SK-N-SH (cell line): ENCODE results near the gene GTF2B. TPM values are rescaled to one million over a fixed set of nuclear protein-coding genes. Genes with fewer than 3 reads are reported as not detected.
"Not testable (repeated sequence)": the region's sequence is repeated elsewhere in the genome, so short reads cannot be mapped to it uniquely, and the experiment has no call there.

Source experiments
- CTCF ChIA-PET: fragments of 300-600, 350-600 bp; formaldehyde crosslinking; extraction: SDS; loops from one replicate; lab custom pipeline; 2021; lab: Yijun Ruan, JAX
- POLR2A ChIA-PET: fragments of 350-600 bp; sonication (Branson Sonifier 250); formaldehyde crosslinking; extraction: SDS; loops from one replicate; lab custom pipeline; 2020; ENCODE audit warnings: antibody characterized with exemption, inconsistent platforms; lab: Yijun Ruan, JAX
- DNase-seq: peaks from one replicate; pipeline ENCODE4 v3.0.0; 2012
- H2AFZ ChIP-seq: fragments of 200-600 bp; sonication (generic); 2 replicates; pipeline ENCODE4 v1.8.1; 2016; ENCODE audit warnings: antibody characterized with exemption, mild to moderate bottlenecking, low read depth
- H3F3A ChIP-seq: fragments of 200-600 bp; sonication (generic); replicated peaks from 2 replicates; pipeline ENCODE3; 2016; ENCODE audit warnings: antibody characterized with exemption, mild to moderate bottlenecking; ENCODE audit not compliant: insufficient read depth
- H3K27ac ChIP-seq, 2 experiments: fragments of 200-500 bp in 1 of 2; fragments of 200-600 bp in 1 of 2; sonication (Bioruptor generic) in 1 of 2; sonication (generic), shearing (Covaris generic) in 1 of 2; 2 replicates each; pipeline versions ENCODE4 v1.5.1 to v1.6.1; 2014 to 2016; ENCODE audit warnings: low read depth in 2 of 2, inconsistent platforms in 1 of 2, low read length in 1 of 2, mild to moderate bottlenecking in 1 of 2, mixed read lengths in 1 of 2
- H3K27me3 ChIP-seq: fragments of 200-600 bp; sonication (generic), shearing (Covaris generic); 2 replicates; pipeline ENCODE4 v1.6.1; 2016; ENCODE audit warnings: mixed run types; ENCODE audit not compliant: insufficient read depth
- H3K36me3 ChIP-seq, 2 experiments: fragments of 200-500 bp in 1 of 2; fragments of 200-600 bp in 1 of 2; sonication (Bioruptor generic) in 1 of 2; sonication (generic) in 1 of 2; replicated peaks in 1 of 2; 2 replicates each; pipeline versions ENCODE3 to v1.5.1; 2014 to 2016; ENCODE audit warnings: low read length in 1 of 2, mild to moderate bottlenecking in 1 of 2; ENCODE audit not compliant: insufficient read depth in 2 of 2, control insufficient read depth in 1 of 2
- H3K4me1 ChIP-seq, 2 experiments: fragments of 200-500 bp in 1 of 2; fragments of 200-600 bp in 1 of 2; sonication (Bioruptor generic) in 1 of 2; sonication (generic), shearing (Covaris generic) in 1 of 2; 2 replicates each; pipeline versions ENCODE4 v1.5.1 to v1.6.1; 2014 to 2016; ENCODE audit warnings: low read depth in 1 of 2, low read length in 1 of 2, mixed run types in 1 of 2; ENCODE audit not compliant: insufficient read depth in 2 of 2, control insufficient read depth in 1 of 2
- H3K4me2 ChIP-seq: fragments of 200-600 bp; sonication (generic), shearing (Covaris generic); 2 replicates; pipeline ENCODE4 v1.6.1; 2017; ENCODE audit warnings: mixed run types
- H3K4me3 ChIP-seq, 2 experiments: fragments of 200-500 bp in 1 of 2; fragments of 200-600 bp in 1 of 2; sonication (Bioruptor generic) in 1 of 2; sonication (generic), shearing (Covaris generic) in 1 of 2; 2 replicates each; pipeline versions ENCODE4 v1.5.1 to v1.8.1; 2014 to 2016; ENCODE audit warnings: low read depth in 2 of 2, inconsistent platforms in 1 of 2, low read length in 1 of 2, mild to moderate bottlenecking in 1 of 2, mixed read lengths in 1 of 2, moderate library complexity in 1 of 2
- H3K79me2 ChIP-seq: fragments of 200-600 bp; sonication (generic); 2 replicates; pipeline ENCODE4 v1.8.1; 2017; ENCODE audit warnings: mild to moderate bottlenecking; ENCODE audit not compliant: insufficient read depth
- H3K9ac ChIP-seq: fragments of 200-600 bp; sonication (generic); 2 replicates; pipeline ENCODE4 v1.6.1; 2017; ENCODE audit warnings: mixed run types
- H3K9me2 ChIP-seq: fragments of 200-600 bp; sonication (generic); 2 replicates; pipeline ENCODE4 v1.6.1; 2017; ENCODE audit warnings: mixed run types
- H3K9me3 ChIP-seq: fragments of 200-600 bp; sonication (generic); 2 replicates; pipeline ENCODE4 v1.6.1; 2017; ENCODE audit warnings: mixed run types, mild to moderate bottlenecking, moderate library complexity
- H4K20me1 ChIP-seq: fragments of 200-600 bp; sonication (generic); 2 replicates; pipeline ENCODE4 v1.6.1; 2017; ENCODE audit warnings: mild to moderate bottlenecking, mixed run types; ENCODE audit not compliant: insufficient read depth
- CHD2 ChIP-seq: fragments of 150-350 bp; IDR thresholded peaks from 2 replicates; pipeline ENCODE4 v1.6.1; 2018; ENCODE audit warnings: low read length; ENCODE audit not compliant: partially characterized antibody
- FOXM1 ChIP-seq: IDR thresholded peaks from 2 replicates; pipeline ENCODE4 v1.4.0; 2012; ENCODE audit warnings: low read depth, mild to moderate bottlenecking
- GABPA ChIP-seq: IDR thresholded peaks from 2 replicates; pipeline ENCODE4 v1.4.0; 2012; ENCODE audit warnings: low read depth, mild to moderate bottlenecking
- JUND ChIP-seq: IDR thresholded peaks from 2 replicates; pipeline ENCODE4 v1.4.0; 2012
- MEF2A ChIP-seq: IDR thresholded peaks from 2 replicates; pipeline ENCODE4 v1.4.0; 2012; ENCODE audit warnings: low read depth, borderline replicate concordance
- MXI1 ChIP-seq: IDR thresholded peaks from 2 replicates; pipeline ENCODE4 v1.6.1; 2012; ENCODE audit warnings: mild to moderate bottlenecking, low read depth, low read length, improper control_type of control experiment
- NRF1 ChIP-seq: IDR thresholded peaks from 2 replicates; pipeline ENCODE4 v1.6.1; 2012; ENCODE audit warnings: low read depth, mild to moderate bottlenecking, low read length
- SMC3 ChIP-seq: IDR thresholded peaks from 2 replicates; pipeline ENCODE4 v1.6.1; 2012; ENCODE audit warnings: low read depth, low read length, improper control_type of control experiment
- WGBS: methylation state at CpG from one replicate; pipeline ENCODE4 v1.1.6; 2017; ENCODE audit warnings: low lambda C conversion rate; 5-methylcytosine and 5-hydroxymethylcytosine counted together
- polyA plus RNA-seq, 3 experiments: library from polyadenylated mRNA; depleted of rRNA; stranded (reverse); fragments of >200 nt; gene quantifications; 2 replicates each; pipeline ENCODE4 v1.2.3, GENCODE V29; 2012
- TF ChIP-seq, protein P1 (sequence below): IDR thresholded peaks from 2 replicates; pipeline ENCODE4 v1.4.0; 2012; ENCODE audit warnings: low read depth, borderline replicate concordance
- TF ChIP-seq, protein P2 (sequence below): fragments of 200-600 bp; sonication (generic); IDR thresholded peaks from 2 replicates; pipeline ENCODE4 v1.6.1; 2017; ENCODE audit warnings: antibody characterized with exemption, mild to moderate bottlenecking, moderate library complexity
- TF ChIP-seq, protein P3 (sequence below): IDR thresholded peaks from 2 replicates; pipeline ENCODE4 v1.4.0; 2012; ENCODE audit warnings: low read depth
- TF ChIP-seq, protein P4 (sequence below): IDR thresholded peaks from 2 replicates; pipeline ENCODE4 v1.4.0; 2012; ENCODE audit warnings: low read depth, borderline replicate concordance

Gene GTF2B
- polyA plus RNA-seq, 1 of the 3 experiments (the other 2 are of a cell fraction), result 26.0 TPM

DNA sequence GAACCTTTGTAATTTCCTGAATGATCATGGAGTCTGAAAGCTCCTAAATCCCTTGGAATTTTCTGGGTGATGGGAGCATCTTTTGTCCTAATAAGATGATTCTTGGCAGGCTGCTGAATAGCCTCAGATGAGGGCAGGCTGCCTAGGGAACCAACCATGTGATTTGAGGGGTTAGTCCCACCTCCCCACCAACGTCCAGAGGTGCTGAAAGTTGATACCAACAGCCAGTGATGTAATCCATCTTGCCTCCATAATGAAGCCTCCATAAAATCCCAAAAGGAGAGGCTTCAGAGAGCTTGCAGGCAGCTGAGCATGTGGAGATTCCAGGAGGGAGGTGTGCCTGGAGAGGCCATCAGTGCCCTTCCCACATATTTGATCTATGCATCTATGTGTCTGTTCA lies 43.7 kb downstream of the GTF2B start:
- Histone ChIP-seq H3K4me3 (no peak overlapping the region), H2AFZ (no peak overlapping the region), H3K9me2 (no peaks in the 10 kb centered on the region), H3F3A (peaks cover 3% of the 10 kb centered on the region), H3K36me3 (peaks cover 5 to 9% of the 10 kb centered on the region in 2 experiments), H3K27ac (no peak overlapping the region), H3K9me3 (no peaks in the 10 kb centered on the region), H4K20me1 (no peaks in the 10 kb centered on the region), H3K4me1 (no peaks in the 10 kb centered on the region), H3K9ac (no peak overlapping the region), H3K4me2 (no peak overlapping the region), H3K27me3 (no peaks in the 10 kb centered on the region), H3K79me2 (no peaks in the 10 kb centered on the region)
- ChIA-PET POLR2A (no interaction called here), CTCF (interaction anchor here (1.4 to 2.9 kb wide), 2 partner anchors 19 to 30 kb away, joined by 3 to 13 read pairs; no protein-coding TSS in a partner anchor)
- no peak for DNase-seq
- no peak for TF ChIP-seq NRF1
- WGBS, result 0% methylated on average over 1 of the region's 1 CpG

DNA sequence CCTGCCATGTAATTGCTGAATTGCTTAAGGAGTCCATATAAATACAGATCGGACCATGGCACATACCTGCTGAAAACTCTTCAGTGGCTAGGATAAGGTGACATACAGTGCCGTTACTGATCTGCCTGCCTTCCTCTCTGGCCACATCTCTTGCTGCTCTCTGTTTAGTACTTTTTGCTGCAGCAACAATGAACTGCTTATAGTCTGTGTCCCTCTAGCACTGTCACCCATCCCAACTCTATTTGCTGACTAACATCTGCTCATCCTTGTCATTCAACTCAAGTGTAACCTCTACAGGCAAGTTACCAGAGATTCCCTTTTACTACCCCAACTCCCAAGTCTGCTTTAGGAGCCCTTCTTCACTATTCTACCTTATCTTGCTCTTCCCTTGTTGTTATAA lies 65.6 kb downstream of the GTF2B start:
- POLR2A ChIA-PET, result no interaction called here
- 87% methylated on average over 2 of the region's 2 CpGs for WGBS
- CTCF ChIA-PET, result interaction anchor here (0.6 kb wide), 1 partner anchor 170 kb away, joined by 3 read pairs; no protein-coding TSS in a partner anchor

DNA sequence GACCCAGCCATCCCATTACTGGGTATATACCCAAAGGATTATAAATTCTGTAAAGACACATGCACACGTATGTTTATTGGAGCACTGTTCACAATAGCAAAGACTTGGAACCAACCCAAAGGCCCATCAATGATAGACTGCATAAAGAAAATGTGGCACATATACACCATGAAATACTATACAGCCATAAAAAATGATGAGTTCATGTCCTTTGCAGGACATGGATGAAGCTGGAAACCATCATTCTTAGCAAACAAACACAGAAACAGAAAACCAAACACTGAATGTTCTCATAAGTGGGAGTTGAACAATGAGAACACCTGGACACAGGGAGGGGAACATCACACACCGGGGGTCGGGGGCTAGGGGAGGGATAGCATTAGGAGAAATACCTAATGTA lies 71.7 kb downstream of the GTF2B start:
- H3K4me3 ChIP-seq, H3K4me1 ChIP-seq, POLR2A ChIA-PET, H4K20me1 ChIP-seq, H3K27me3 ChIP-seq, H3K9me3 ChIP-seq, DNase-seq, H3K27ac ChIP-seq, H3F3A ChIP-seq, H2AFZ ChIP-seq, H3K4me2 ChIP-seq, H3K79me2 ChIP-seq, CTCF ChIA-PET, H3K9me2 ChIP-seq, H3K9ac ChIP-seq: not testable (repeated sequence)
- WGBS, result 100% methylated on average over 3 of the region's 3 CpGs
- H3K36me3 ChIP-seq, result peaks cover 15 to 44% of the 10 kb centered on the region in 2 experiments

More for the DNA sequence above, 65.6 kb downstream of the GTF2B start:
- Histone ChIP-seq H3K27ac (no peak overlapping the region), H3K9me2 (no peaks in the 10 kb centered on the region; the same call in 1 of the 2 replicates), H2AFZ (no peak overlapping the region), H3K27me3 (no peaks in the 10 kb centered on the region), H3K9me3 (no peaks in the 10 kb centered on the region), H3F3A (no peaks in the 10 kb centered on the region), H3K36me3 (peaks cover 31 to 44% of the 10 kb centered on the region in 2 experiments), H3K79me2 (no peaks in the 10 kb centered on the region), H3K4me1 (no peaks in the 10 kb centered on the region; a peak in 1 of 4 replicates), H3K4me3 (no peak overlapping the region), H4K20me1 (no peaks in the 10 kb centered on the region), H3K4me2 (no peak overlapping the region), H3K9ac (no peak overlapping the region)
- TF ChIP-seq SMC3 (no peak), MXI1 (no peak), JUND (no peak), NRF1 (no peak), GABPA (no peak), CHD2 (no peak), FOXM1 (no peak), MEF2A (no peak)
- TF ChIP-seq, protein P1, sequence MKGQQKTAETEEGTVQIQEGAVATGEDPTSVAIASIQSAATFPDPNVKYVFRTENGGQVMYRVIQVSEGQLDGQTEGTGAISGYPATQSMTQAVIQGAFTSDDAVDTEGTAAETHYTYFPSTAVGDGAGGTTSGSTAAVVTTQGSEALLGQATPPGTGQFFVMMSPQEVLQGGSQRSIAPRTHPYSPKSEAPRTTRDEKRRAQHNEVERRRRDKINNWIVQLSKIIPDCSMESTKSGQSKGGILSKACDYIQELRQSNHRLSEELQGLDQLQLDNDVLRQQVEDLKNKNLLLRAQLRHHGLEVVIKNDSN, result no peak
- TF ChIP-seq, protein P2, sequence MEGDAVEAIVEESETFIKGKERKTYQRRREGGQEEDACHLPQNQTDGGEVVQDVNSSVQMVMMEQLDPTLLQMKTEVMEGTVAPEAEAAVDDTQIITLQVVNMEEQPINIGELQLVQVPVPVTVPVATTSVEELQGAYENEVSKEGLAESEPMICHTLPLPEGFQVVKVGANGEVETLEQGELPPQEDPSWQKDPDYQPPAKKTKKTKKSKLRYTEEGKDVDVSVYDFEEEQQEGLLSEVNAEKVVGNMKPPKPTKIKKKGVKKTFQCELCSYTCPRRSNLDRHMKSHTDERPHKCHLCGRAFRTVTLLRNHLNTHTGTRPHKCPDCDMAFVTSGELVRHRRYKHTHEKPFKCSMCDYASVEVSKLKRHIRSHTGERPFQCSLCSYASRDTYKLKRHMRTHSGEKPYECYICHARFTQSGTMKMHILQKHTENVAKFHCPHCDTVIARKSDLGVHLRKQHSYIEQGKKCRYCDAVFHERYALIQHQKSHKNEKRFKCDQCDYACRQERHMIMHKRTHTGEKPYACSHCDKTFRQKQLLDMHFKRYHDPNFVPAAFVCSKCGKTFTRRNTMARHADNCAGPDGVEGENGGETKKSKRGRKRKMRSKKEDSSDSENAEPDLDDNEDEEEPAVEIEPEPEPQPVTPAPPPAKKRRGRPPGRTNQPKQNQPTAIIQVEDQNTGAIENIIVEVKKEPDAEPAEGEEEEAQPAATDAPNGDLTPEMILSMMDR, result no peak
- TF ChIP-seq, protein P3, sequence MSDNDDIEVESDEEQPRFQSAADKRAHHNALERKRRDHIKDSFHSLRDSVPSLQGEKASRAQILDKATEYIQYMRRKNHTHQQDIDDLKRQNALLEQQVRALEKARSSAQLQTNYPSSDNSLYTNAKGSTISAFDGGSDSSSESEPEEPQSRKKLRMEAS, result no peak
- TF ChIP-seq, protein P4, sequence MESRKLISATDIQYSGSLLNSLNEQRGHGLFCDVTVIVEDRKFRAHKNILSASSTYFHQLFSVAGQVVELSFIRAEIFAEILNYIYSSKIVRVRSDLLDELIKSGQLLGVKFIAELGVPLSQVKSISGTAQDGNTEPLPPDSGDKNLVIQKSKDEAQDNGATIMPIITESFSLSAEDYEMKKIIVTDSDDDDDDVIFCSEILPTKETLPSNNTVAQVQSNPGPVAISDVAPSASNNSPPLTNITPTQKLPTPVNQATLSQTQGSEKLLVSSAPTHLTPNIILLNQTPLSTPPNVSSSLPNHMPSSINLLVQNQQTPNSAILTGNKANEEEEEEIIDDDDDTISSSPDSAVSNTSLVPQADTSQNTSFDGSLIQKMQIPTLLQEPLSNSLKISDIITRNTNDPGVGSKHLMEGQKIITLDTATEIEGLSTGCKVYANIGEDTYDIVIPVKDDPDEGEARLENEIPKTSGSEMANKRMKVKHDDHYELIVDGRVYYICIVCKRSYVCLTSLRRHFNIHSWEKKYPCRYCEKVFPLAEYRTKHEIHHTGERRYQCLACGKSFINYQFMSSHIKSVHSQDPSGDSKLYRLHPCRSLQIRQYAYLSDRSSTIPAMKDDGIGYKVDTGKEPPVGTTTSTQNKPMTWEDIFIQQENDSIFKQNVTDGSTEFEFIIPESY, result no peak
- DNase-seq, result no peak
